Stimulated activated CD4-positive, alpha-beta T cell treated with anti-CD3 and anti-CD28 coated beads, Interleukin-4, amount 100 ng/mL, for 24 hours (primary cell): Measurements from ENCODE around the gene GAL3ST1.

Experiments
- DNase-seq: peaks from one replicate; pipeline ENCODE4 v3.0.0-alpha.2; 2020

GAL3ST1 gene

GRCh38 chr22:30531651-30532608, 42.5 kb downstream of the GAL3ST1 start:
- no peak for DNase-seq

GRCh38 chr22:30526656-30527055, 47.8 kb downstream of the GAL3ST1 start:
- DNase-seq, result no peak

GRCh38 chr22:30523646-30524489, 50.6 kb downstream of the GAL3ST1 start:
- DNase-seq, result no peak

- no peak for DNase-seq
Observed at GRCh38 chr22:30521368-30522156, 52.9 kb downstream of the GAL3ST1 start.

GRCh38 chr22:30519842-30520425, 54.5 kb downstream of the GAL3ST1 start:
- no peak for DNase-seq

GRCh38 chr22:30516731-30517130, 57.7 kb downstream of the GAL3ST1 start:
- DNase-seq, result no peak

GRCh38 chr22:30516273-30516672, 58.2 kb downstream of the GAL3ST1 start:
- DNase-seq, result no peak

GRCh38 chr22:30514252-30514651, 60.2 kb downstream of the GAL3ST1 start:
- DNase-seq, result no peak

- no peak for DNase-seq
Observed at GRCh38 chr22:30513462-30513861, 61.0 kb downstream of the GAL3ST1 start.

- no peak for DNase-seq
Observed at GRCh38 chr22:30511911-30512310, 62.6 kb downstream of the GAL3ST1 start.

- no peak for DNase-seq
Observed at GRCh38 chr22:30511109-30511508, 63.4 kb downstream of the GAL3ST1 start.

GRCh38 chr22:30508216-30508615, 66.2 kb downstream of the GAL3ST1 start:
- DNase-seq, result no peak

- DNase-seq, result no peak
Observed at GRCh38 chr22:30507670-30508069, 66.8 kb downstream of the GAL3ST1 start.

- DNase-seq, result no peak
Observed at GRCh38 chr22:30506507-30506968, 67.9 kb downstream of the GAL3ST1 start.
